Stimulated activated naive CD8-positive, alpha-beta T cell treated with anti-CD3 and anti-CD28 coated beads, Interleukin-15, Interleukin-2, amounts not matched to agents 100 U/mL and 50 U/mL, for 24 hours (primary cell): ENCODE data around the gene TYW3.

Experiments
- ATAC-seq: fragments of 150-1000 bp; cut with Tn5 transposase; one replicate; pipeline ENCODE4 v1.10.0; 2021
- DNase-seq: peaks from one replicate; pipeline ENCODE4 v3.0.0; 2021

Gene TYW3

DNA sequence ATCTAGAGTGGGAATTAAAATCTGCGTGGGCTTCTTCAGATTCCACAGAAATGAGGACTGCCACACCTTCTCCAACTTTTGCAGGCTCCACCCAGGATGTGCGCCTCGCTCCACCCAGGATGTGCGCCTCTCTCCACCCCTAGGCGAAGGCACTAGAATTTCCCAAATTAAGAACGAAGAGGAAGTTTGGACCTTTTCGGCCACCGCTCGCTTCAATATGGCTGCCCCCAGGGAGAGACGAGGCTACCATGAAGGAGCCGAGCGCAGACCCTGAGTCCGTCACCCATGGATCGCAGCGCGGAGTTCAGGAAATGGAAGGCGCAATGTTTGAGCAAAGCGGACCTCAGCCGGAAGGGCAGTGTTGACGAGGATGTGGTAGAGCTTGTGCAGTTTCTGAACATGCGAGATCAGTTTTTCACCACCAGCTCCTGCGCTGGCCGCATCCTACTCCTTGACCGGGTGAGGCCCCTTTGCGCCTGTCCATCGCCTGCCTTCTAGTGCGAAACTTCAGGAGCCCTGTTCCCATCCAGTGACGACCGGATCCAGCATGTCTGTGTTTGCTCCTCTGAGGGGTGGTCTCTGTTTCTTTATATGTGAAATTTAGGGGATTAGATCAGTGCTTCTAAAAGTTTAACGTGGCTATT, at the start of gene TYW3, which contains the start of gene CRYZ:
Gene TYW3, plus strand, starts transcription at position 193 of the 644 bp plus-strand sequence. Its CDS starts 93 bp downstream, at position 286.
Gene CRYZ, minus strand, starts transcription at position 91 of the 644 bp plus-strand sequence. CDS start 8,229 bp downstream, outside the sequence.
- DNase-seq (peak; percentile 79), ATAC-seq (peak; percentile 87)

- DNase-seq (no peak), ATAC-seq (no peak)
These were observed 49.3 kb upstream of the TYW3 start for GRCh38 chr1:74683656-74684055.

DNA sequence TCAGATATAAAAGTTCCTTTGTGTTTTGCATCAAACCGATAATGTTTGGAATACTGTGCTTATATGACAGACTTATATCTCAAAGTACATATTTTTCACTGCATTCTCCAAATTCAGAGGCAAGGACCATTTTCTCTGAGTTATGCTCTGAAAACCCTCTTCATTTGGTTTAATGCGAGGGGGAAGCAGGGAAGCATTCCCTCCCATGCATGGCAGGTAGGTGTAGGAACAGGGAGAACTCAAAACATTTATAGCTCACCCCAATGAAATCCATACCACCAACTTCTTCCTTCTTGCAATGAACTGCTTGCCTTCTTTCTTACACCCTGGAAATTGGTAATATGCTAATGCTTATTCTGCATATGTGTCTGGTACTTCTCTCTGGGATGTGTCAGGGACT, 48.7 kb upstream of the TYW3 start:
- ATAC-seq = no peak
- no peak for DNase-seq

- DNase-seq (no peak), ATAC-seq (no peak)
These were observed 46.0 kb upstream of the TYW3 start for GRCh38 chr1:74686928-74687327.

DNA sequence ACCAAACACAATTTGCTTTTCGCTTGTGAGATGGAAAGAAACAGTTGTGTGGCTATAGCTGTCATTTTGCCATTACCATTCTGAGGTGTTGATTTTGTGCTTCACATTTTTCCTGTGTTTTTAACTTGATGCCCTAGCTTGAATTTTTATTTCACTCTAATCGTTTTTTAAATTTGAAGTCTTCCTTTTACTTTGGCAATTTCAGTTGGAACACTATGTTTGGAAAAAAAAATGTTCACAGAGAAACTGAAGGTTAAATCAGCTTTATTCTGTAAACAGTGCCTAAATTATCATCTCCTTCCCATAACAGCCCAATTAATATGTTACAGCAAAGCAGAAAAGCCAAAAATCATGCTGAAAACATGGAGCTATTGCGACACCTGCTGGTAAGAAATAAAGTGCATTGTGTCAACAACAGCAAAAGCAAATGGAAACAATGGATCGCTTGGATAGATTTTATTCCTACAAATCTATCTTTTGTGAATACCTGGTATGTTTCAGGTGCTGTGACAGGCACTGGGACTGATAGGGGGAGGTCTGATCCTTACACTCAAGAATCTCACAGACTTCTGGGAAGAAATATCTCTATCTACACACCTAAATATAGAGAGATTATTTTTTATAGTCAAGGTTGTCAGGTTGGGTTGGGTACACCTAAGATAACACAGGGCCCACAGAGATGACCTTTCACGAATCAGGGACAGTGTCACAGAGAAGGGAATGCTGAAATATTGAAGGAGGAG, 43.2 kb upstream of the TYW3 start:
- no peak for ATAC-seq
- peak; percentile 34 for DNase-seq

DNA sequence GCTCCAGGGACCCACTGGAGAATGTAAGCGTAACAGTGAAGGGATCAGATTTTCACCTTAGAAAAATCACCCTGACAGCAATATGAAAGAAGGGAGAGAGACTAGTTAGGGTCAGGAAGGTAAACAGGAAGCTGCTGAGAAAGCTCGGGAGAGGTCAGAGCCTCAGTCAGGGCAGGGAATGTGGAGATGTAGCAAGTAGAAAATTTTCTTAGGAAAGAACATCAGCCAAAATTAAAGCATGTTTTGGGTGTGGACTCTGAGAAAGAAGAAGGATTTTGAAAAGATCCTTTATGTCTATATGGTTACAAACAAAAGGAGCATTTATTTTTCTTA, 42.6 kb upstream of the TYW3 start:
- no peak for DNase-seq
- ATAC-seq = no peak

GRCh38 chr1:74690909-74691308, 42.0 kb upstream of the TYW3 start:
- ATAC-seq (no peak), DNase-seq (no peak)

DNA sequence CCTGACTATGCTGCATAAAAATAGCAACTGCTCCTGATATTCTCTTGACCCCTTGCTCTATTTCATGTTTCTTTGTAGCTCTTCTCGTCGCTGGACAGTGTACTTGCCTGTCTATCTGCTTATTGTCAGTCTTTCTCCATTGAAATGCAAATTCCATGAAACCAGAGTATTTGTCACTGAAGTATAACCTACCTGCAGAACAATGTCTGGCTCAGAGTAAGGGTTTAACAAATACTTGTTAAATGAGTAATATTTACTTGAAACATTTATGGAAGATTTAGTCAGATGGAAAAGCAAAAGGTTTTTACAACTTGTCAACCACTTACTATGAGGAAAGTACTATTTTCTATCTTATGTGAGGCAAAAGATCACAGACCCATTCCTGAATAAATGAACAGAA, 39.5 kb upstream of the TYW3 start:
- DNase-seq (no peak), ATAC-seq (no peak)

DNA sequence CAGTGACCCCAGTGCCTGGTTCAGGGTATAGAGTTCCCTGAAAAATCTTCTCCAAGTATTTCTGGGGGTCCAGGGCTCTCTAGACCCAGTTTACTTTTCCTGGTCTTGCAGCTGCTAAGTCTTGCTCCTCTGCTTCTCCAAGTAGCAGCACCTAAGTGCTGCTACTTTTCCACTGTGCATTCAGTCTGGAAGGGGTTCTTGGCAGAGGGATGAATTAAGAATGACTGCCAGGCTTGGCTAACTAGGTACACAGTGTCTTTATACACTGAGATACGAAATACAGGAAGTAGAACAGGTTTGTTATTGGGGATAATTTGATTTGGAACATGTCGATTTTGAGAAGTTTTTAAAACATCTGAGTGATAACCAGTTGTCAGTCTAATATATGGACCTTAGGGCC, 35.1 kb upstream of the TYW3 start:
- DNase-seq (no peak), ATAC-seq (no peak)

- ATAC-seq = no peak
- no peak for DNase-seq
These were observed 33.6 kb upstream of the TYW3 start for GRCh38 chr1:74699331-74699730.

DNA sequence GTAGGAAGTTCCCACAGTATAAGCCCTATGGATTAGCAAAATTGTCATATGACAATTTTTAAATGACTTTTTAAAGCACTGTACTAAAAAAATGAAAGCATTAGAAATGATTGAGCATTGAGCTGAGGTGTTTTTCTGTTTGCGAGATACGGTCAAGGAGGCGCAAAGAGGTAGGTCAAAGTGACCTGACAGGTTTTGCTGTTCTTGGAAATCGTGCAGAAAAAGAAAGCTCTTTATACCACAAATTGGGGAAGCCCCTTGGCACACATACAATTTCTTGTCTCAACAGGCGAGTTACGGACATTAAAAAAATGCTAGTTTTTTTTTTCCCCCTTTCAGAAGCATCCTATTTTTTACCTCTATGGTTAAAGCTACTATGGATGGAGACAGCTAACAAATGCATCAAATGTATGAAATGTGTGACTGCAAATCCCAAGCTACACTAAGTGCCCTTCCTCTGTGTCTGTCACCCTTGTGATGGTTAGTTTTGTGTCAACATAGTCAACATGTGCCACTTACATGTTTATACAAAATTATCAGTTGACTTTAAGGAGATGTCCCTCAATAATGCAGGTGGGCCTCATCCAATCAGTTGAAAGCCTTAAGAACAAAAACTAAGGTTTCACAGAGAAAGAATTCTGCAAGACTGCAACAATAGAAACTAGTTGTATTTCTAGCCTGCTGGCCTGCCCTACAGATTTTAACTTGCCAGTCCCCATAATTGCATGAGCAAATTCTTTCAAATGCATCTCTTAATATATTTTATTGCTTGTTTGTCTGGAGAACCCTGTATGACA, 29.4 kb upstream of the TYW3 start:
- no peak for DNase-seq
- ATAC-seq = no peak

GRCh38 chr1:74712881-74713280, 20.1 kb upstream of the TYW3 start:
- ATAC-seq (no peak), DNase-seq (no peak)

DNA sequence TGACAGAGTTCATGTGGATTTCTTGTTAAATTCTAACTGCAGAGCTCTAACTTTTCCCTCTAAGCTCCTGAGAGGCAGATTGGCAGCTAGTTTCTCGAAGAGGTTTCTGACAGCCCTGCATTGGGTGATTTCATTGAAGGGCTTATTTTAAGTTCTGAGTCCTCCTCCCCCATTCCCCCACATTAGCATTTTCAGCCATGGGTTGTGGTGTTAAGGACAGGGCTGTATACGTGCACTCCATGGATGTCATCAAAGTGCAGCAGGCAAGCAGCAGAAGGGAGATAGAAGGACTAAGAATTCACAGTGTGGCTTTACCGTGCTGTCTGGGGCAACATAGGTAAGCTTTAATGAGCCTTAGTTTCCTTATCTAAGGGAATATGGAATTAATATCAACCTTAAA, 19.1 kb upstream of the TYW3 start:
- no peak for DNase-seq

DNA sequence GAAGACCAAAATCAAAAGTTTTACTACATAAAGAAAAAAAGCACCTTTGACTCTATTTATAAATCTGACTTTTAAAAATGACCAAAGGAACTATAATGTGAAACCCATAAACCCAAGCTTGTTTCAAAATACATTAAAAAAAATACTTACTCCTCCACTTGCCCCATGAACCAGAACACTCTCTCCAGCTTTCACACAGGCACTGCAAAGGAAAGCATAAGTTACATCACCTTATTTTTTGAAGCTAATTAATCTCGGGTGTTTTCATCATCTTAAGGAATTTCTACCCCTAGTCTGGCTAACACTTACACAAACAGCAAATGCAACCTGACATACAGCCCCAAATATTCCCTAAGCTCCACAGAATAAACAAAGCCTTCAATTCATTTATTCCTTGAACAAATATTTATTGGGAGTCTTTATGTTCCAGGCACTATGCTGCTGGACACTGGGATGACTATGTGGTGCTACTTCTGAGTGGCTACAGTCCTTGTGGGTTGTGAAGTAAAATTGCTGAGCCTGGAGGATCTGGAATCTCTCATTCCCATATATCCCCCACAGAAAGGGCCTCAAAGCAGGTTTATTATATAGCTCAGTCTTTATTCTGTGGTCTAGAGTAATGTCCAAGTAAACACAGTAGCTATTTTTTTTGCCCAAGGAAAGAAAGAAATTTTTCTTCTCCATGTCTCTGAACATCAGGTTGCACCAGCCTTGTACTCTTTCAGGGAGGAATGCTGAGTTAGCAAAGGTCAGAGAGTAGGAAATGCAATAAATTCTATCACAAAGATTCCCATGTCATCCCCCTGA, 18.3 kb upstream of the TYW3 start:
- DNase-seq (no peak), ATAC-seq (no peak)

More for the DNA sequence above, 19.1 kb upstream of the TYW3 start:
- ATAC-seq = no peak

GRCh38 chr1:74715236-74715502, 17.8 kb upstream of the TYW3 start:
- DNase-seq = no peak
- no peak for ATAC-seq

GRCh38 chr1:74715806-74716205, 17.1 kb upstream of the TYW3 start:
- DNase-seq (no peak), ATAC-seq (no peak)

- ATAC-seq = no peak
- no peak for DNase-seq
These were observed 16.1 kb upstream of the TYW3 start for GRCh38 chr1:74716822-74717221.

- DNase-seq = no peak
- no peak for ATAC-seq
These were observed 15.3 kb upstream of the TYW3 start for GRCh38 chr1:74717626-74718025.

DNA sequence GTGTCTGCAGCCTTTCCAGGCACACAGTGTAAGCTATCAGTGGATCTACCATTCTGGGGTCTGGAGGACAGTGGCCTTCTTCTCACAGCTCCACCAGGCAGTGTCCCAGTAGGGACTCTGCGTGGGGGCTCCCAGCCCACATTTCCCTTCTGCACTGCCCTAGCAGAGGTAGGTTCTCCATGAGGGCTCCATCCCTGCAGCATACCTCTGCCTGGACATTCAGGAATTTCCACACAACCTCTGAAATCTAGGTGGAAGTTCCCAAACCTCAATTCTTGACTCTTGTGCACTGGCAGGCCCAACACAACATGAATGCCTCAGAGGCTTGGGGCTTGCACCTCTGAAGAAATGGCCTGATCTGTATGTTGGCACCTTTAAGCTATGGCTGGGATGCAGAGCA, 6.9 kb upstream of the TYW3 start:
- ATAC-seq (no peak), DNase-seq (no peak)

DNA sequence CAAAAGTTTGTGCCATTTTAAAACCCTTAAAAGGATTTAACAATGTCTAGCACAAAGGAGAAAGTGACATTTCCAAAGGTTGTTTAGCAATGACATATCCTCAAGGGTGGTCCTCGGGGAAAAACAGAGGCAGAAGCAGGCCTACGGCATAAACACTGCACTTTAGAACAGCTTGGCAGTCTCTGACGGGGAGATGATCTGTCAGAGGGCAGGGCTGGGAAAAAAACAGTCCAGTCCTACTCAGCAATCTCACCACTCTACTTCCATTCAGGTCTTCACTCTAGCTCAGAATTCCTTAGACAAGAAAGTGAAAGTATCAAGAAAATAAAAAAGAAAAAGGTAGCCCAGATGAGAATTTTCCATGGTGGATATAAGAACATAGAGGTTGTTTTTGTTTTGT, 4.2 kb upstream of the TYW3 start:
- no peak for DNase-seq
- ATAC-seq = no peak

GRCh38 chr1:74729741-74730478, 3.0 kb upstream of the TYW3 start:
- no peak for DNase-seq
- no peak for ATAC-seq
